ENCODE measurements around the gene BOLL.
A peak's percentile ranks its signal among the peaks of the same experiment; 100 is the strongest.
"Not testable (repeated sequence)": the region's sequence is repeated elsewhere in the genome, so short reads cannot be mapped to it uniquely, and the experiment has no call there.

Gene BOLL

DNA sequence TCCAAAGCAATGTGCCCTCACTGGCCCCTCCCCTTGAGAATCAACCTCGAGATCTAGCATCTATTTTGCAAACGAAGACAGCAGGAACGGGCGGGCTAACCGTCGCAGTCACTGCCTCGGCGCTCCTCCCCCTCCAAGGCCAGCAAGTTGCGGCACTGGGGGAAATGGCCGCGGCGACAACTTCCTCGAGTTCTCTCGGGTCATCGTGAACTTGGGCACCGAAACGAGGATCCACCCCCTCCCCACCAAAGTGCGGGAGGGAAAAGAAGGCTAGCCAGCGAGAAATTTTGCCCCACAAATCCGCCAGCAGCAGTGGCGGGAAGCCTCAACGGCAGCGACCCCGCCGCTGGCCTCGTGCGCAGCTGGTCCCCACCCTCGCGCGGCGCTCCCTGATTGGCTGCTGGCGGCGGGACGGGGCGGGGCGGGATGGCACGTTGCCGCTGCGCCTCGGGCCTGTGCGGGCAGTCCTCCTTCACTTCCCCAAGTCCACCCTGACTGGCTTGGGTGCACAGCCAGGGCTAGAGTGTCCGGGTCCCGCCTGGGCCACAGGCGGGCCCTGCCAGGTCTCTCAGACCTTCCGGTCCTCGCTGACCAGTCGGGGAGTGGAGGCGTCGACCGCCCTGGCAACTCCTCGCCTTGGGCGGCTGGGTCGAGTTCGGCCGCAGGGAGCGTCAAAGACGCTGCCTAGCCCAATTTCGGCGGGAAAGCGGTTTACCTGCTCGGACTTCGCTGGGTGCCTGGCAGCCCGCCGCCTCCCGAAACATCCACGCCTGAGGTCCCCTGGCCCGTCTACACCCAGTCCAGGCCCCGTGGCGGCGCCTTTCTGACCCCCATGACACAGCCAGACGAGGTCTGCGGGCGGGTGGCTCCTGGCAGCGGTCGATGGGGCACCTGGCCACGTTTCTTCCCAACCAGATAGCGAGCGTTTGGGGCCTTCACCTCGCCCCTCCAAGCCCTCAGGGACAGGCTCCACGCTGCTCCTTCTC, at the start of gene BOLL:
Gene BOLL, minus strand, starts transcription at position 364 of the 986 bp plus-strand sequence. CDS start 3,469 bp downstream, outside the sequence.
- DNase-seq, result no peak

GRCh38 chr2:197834771-197835170, 49.7 kb upstream of the BOLL start:
- DNase-seq, result not testable (repeated sequence)

- no peak for DNase-seq
These were observed 43.5 kb upstream of the BOLL start for GRCh38 chr2:197828464-197829135.

GRCh38 chr2:197827618-197828017, 42.5 kb upstream of the BOLL start:
- no peak for DNase-seq

DNA sequence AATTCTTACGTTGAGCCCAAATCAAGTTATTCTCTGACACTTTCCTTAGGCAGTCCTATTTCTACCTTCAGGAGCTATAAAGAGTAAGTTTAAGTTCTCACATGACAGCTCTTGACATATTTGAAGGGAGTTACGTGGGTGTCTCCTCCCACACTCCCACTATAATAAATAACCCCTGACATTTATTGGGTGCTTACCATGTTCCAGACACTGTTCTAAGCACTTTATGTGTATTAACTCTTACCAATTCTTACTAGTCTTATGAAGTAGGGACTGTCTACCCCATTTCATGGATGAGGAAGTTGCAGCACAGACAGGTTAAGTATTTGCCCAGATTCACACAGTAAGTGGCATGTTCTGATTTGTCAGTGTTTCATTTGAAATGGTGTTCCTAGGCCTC, 37.2 kb upstream of the BOLL start:
- DNase-seq, result no peak

DNA sequence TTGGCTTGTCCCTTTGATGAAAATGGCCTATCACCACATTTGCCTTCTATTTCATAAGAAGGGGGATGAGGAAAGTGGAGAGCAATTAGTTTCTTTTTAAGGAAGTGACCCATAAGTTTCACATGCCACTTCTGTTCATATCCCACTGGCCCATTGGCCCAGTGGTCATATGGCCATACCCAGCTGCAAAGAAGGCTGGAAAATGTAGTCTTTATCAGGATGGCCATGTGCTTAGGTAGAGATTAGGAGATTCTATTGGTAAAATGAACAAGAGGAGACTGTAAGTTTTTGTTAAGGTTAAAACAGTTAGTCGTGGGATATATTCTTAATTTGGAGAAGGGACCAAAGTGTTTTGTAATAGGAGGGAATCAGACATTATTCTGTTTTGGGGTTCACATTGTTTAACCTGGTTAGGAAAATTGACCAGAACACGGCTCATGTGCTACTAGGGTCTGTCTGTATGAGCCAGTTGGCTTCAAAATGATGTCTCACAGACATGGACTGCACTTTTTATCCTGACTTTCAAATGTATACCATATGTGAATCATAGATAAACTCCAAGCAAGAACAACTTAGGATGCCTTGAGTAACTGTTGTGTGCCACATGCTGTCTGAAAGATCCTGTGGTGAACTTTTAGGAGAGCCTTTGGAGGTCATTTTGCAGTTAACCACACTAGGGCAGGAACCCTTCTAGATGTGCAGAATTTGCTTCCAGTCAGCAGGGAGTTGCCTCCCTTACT, 36.6 kb upstream of the BOLL start:
- no peak for DNase-seq

- no peak for DNase-seq
These were observed 29.4 kb upstream of the BOLL start for GRCh38 chr2:197814526-197814925.

DNA sequence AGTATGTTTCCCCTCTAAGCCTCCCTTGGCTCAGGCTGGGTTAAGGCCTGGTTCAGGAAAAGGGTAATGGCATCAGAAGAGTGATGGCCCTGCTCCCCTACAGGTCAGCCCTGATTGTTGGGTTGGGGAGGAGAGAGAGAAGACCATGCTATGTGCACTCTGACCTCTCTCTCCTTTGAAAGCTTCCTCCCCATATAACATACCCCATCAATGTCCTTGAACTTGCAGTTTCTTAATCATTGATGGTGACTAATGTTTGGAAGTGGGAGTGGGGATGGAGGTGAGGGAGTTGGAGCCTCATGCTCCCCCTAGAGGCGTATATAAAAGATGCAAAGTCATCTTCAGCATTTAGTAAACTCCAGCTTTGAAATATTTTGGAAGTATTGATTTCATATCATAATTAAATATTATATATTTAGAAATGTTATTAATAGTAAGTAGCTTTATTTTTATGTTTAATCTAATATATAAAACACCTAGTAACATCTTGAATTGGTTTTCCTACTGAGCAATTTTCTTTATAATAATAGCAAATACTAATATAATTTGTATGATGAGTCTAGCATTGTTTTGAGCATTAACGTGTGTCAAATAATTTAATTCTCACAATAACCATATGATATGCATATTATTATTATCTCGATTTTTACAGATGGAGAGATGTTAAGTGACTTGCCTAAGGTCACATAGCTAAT, 28.1 kb upstream of the BOLL start:
- no peak for DNase-seq

GRCh38 chr2:197810491-197810890, 25.4 kb upstream of the BOLL start:
- DNase-seq, result no peak

GRCh38 chr2:197810016-197810415, 24.9 kb upstream of the BOLL start:
- DNase-seq, result no peak

DNA sequence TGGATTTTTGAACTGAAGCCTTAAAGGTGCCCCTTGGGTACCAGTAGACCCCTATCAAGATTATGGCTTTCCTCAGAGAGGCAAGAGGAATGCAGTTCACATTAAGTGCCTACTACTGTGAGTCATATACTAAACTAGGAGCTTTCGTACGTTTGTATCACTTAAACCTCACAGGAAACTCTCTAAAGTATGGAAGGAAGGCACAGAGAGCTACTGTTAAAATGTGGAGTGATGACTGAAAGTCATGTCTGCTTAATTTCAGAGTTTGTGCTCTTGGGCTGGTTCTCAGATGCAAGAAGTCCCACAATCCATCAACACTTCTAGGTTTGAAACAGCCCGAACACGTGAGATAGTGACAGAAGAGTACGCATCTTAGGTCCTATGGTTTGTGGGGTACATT, 23.9 kb upstream of the BOLL start:
- no peak for DNase-seq

DNA sequence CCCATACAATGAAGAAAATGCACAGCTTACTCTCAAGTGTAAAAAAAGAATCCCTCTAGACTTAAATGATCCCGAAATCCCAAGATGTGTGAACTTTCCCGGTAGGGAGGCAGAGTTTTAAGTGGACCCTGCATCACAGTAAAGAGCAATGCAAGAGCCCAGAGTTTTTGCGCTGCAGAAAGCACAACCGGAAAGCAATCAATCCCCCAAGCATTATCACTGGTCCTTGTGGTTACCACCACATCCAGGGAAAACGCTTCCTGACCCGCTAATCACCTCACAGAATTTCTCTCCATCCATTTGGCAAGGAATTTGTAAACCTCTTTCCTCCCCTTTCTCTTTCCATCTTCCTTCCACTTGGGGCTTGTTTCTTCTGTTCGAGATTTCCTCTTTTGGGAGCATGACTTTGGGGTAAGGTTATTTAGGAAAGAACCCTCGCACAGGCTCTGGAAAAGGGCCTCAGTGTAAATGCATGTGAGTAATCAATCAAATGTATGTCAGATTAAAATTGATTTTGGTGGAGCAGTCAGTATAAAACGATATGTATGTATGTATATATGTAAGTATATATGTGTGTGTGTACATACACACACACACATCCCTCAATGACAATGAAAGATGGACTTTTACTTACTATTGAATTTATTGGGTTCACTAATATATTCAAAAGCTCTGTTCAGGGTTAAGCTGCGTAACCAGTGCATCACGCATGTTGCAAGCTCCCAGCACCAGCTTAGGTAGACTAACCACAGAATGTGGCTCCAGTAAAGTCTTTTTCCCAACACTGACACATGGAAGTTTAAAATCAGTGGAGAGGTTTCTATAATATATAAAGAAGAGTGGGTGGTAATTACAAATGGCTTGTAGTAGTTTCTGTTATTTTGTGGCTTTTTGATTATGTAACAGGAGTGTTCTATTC, 20.9 kb upstream of the BOLL start:
- DNase-seq, result no peak

DNA sequence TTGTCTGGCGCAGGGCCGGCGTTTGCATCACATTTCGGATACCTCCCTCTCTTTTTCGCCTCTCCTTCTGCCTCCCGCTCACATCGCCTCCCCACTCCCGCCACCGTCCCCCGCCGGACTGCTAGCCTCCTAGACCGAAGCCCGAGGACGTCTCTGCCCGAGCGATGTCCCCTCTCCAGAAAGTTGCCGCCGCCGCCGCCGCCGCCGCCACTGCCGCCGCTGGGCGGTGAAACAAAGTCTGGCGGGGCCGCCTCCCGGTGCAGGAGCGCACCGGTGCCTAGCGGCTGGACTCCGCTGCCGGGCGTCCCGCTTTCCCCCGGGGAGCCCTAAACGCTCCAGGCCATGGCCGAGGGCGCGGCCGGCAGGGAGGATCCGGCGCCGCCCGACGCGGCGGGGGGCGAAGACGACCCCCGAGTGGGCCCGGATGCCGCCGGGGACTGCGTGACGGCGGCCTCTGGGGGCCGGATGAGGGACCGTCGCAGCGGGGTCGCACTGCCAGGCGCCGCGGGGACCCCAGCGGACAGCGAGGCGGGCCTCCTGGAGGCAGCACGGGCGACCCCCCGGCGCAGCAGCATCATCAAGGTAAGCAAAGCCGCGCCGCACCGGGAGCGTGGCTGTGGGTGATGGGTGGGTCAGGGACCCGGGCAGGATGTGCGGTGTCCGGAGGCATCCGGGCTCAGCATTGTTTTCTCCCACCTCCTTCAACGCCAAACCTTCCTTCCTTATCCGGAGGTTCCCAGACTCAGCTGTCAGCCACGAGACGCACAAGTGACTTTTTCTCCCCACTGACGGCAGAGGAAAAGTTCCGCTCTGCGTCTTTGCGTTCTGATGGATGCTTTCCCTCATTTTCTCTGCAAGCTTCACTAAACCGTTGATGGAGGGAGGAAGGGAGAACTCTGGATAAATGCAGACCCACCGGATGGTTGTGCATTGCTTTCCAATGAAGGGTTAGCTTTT, 19.9 kb upstream of the BOLL start:
- peak; percentile 9 for DNase-seq

GRCh38 chr2:197804049-197804757, 19.1 kb upstream of the BOLL start, which contains the start of gene PLCL1:
Gene PLCL1, plus strand, starts transcription at chr2:197804593.
- DNase-seq, result peak; percentile 91

GRCh38 chr2:197803033-197803444, 17.9 kb upstream of the BOLL start:
- DNase-seq, result no peak

DNA sequence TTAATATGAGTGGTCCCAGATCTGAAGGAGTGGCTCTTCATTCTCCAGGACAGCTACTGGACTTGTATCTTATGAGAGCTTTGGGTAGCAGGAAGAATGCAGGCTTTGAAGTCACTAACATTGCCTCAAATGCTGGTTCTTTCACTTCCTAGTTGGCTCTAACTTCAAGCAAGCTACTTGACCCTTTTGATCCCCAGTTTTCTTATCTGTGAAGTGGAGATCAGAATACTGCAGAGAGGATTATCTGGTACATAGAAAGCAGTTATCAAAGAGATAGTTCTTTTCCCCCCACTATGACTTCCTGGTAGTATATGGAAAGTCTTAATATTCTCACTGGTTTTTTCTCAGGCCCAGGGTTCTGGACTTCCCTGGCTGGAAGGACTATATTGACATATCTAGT, 15.9 kb upstream of the BOLL start:
- no peak for DNase-seq

- no peak for DNase-seq
These were observed 15.0 kb upstream of the BOLL start for GRCh38 chr2:197800091-197800490.

DNA sequence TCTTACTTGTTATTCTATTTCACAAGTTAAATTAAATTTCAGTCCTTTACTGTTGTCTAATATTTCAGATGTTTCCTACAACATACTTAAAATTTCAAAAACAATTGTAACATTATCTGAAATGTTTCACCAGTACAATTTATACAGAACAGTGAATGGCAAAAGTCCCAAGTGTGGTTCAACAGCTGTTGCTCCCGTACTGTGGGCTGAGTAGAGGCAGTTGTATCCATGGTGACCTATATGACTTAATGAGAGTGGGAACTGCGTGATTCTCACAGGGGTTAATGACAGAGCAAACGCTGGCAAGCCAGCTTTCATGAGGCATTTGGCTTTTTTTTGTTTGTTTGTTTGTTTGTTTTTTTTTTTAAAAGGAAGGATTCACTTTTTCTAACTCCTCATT, 13.9 kb upstream of the BOLL start:
- DNase-seq, result no peak

- DNase-seq, result no peak
These were observed 13.1 kb upstream of the BOLL start for GRCh38 chr2:197798187-197798586.

- DNase-seq, result no peak
These were observed 10.2 kb upstream of the BOLL start for GRCh38 chr2:197795277-197795676.
